GM18861 (cell line): ENCODE results near the gene PRKAB1.

Experiments
- ATAC-seq: cut with Tn5 transposase; IDR thresholded peaks from one replicate; pipeline ENCODE4 v1.9.1; 2021; ENCODE audit not compliant: unreplicated experiment

PRKAB1 gene

DNA sequence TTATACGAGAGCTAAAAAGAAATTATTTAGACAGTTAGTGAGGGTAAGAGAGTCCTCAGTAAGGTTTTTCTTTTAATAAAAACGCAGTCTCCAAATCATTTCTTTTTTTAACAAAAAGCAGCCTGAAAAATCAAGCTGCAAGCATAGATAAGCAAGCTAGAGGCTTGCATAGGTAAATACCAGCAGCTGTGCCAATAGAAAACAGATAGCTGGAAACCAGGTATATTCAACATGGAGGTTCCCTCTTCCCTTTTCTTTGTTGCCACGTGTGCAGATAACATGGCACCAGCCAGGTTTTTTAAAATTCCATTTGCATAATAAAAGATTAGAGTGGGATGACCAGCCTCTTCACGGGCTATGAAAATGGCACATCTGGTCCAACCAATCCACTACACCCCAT is 6.1 kb upstream of the PRKAB1 start:
- no peak for ATAC-seq

DNA sequence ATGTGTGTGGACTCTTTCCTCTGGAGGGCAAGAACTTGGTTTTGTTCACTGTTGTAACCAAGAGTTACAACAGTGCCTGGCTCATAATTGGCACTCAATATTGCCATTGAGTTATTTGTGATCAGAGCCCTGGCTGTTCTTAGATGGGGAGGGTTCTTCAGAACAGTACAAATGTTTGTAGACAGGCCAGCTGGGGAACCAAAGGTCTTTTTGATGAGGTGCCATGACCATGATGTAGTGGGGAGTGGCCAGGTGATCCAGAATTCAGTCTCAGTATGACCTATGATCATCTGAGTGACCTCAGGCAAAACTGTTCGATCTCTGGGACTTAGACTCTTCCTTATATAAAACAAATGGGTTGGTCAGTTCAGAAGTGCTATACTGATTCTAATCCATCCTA is 3.3 kb upstream of the PRKAB1 start:
- no peak for ATAC-seq

DNA sequence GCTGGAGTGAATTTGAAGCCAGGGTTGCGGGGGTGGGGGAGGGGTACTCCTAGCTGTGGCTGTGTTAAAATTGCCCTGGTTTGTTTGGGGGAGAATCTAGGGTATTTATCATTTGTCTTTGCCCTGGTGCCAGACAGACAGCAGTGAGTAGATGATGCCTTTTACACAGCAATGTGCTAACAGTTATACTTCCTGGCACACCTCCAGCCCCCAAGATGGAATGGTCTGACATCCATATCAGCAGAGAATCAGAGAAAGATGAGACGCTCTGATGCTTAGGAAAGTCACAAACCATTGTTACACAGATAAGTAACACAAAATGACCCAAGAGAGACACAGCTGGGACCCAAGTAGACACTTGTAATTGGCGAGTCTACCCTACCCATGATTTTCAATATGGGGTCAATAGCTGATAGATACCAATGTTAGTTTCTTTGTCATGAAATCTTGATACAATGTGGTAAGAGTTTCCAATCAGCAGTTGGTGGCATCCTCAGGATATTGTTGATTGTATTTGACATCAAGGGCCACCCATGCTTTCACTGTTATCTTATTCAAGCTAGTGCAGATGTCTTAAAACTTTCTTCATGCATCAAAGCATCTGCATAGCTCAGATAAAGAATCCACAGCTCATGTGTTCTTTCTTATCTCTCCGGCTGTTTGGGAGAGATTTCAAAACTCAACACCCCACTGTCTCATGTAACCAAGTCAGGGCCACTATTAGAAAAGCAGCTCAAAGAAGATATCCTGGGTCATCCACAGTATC is 2.6 kb upstream of the PRKAB1 start:
- no peak for ATAC-seq

DNA sequence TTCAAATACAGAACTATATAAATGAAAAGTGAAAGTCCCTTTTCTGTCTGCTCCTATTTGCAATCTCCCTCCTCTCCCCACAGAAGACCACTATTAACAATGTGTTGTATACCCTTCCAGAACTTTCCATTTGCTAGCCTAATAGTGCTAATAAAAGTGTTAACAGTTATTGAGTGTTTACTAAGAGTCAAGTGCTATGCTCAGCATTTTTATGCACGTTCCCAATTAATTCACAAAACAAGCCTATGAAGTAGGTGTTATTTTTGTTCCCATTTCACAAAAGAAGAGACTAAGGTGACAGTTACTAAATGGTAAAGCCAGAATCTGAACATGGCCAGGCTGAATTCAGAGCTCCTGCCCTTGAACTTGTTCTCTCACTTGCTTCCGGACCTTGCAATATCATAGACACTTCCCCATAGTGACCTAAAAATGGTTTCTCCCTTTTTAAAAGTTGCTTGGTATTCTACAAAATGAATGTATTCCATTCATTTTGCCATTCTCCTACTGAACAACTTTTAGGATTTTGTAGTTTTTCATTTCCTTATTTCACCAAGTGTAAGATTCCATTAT is 1.6 kb upstream of the PRKAB1 start:
- no peak for ATAC-seq

DNA sequence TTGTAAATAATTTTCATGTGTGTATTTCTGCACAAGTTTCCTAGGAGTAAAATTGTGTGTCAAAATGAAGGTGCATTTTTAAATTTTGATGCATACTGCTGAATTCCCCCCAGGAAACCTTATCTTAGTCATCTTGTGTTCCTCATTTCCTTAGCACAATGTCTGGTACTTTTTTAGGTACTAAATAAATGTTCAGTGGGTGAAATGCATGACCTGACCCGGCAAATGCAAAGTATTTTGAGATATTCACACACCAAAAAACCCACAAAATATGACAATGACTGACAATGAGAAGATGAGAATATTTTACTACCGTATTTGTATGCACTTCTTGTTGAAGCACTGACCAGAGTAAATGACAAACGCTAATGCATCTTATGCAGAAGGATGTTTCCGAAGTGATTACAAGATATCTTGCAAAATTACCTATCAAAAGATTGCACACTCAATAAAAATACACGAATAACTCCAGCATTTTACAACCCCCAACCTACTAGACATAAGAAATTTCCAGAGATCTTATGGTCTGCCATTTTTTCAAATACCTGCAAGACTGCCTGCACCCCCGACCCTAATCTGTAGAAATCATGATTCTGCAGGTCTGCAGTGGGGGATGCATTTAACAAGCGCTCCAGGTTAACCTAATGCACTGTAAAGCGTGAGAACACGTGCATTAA is 895 bp upstream of the PRKAB1 start:
- ATAC-seq, result no peak

DNA sequence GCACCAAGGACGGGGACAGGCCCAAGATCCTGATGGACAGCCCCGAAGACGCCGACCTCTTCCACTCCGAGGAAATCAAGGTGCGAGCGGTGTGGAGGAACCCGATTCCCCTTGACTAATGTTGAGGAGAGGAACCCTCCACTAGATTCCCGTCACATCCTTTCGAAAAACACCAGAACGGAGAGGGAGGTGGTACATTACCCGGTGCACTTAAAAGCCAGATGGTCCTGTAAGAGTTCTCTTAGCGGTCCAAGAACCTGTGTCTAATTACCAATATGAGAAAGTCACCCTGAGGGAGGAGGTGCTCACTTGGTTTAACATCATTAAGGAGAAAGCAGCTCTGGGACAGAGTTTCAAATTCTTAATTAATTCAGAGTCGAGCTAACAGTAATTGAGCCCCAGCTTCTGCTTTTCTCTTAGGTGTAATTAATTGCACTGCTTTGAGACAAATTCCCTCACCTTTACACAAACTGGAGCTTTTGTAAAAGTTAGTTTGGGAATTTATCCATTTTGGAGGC is 450 bp downstream of the PRKAB1 start:
- ATAC-seq, result no peak

DNA sequence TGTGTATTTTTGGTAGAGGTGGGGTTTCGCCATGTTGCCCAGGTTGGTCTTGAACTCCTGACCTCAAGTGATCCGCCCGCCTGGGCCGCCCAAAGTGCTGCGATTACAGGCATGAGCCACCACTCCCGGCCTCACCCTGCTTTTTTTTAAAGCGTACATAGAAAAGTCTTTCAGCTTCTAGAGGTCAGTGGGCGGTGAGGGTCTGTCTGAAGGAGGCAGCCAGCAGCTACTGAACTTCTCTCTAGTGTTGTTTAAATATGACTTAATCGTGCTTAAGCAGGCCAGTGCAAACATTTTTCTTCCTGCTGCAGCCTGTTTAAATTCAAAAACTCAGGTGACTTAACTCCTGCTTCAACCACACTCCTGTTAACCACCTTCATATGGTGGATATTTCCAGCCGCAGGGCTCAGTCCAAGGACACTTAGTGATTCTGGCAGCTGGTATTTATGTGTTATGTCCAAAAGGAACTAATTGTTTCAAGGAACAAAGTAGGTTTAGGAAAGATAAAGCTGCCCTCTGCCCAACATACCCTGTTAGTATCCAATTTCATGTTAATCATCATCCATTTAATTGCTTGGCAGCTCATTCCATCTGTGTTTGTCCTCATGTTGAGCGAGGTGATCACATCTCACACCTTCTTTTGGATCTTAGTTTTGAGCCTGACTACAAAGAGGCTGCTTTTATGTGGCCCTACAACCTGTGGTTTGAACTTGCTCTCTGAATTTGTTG is 2.0 kb downstream of the PRKAB1 start:
- no peak for ATAC-seq

DNA sequence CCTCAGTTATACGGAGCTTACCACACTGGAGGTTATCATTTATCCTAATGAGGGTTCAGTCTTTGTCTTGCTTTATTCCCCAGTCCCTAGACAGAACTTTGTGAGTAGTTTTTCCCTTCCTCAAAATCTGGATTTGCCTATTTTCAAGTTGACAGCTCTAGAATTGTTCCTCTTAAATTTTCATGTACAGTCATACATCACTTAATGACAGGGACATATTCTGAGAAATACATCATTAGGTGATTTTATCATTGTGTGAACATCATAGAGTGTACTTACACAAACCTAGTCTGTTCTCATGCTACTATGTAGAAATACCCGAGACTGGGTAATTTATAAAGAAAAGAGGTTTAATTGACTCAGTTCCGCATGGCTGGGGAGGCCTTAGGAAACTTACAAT is 3.1 kb downstream of the PRKAB1 start:
- no peak for ATAC-seq

DNA sequence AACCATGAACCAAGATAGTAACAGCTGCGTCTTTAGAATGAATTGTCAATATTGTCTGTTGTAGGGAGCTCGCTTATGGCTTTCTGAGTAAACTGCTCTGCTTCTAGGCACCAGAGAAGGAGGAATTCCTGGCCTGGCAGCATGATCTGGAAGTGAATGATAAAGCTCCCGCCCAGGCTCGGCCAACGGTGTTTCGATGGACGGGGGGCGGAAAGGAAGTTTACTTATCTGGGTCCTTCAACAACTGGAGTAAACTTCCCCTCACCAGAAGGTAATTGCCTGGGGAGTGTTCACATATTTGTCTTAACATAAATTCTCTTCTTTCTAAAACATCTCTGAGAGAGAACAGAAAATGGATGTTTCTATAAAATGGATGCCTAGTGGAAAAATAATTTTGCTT is 4.3 kb downstream of the PRKAB1 start:
- ATAC-seq, result no peak

DNA sequence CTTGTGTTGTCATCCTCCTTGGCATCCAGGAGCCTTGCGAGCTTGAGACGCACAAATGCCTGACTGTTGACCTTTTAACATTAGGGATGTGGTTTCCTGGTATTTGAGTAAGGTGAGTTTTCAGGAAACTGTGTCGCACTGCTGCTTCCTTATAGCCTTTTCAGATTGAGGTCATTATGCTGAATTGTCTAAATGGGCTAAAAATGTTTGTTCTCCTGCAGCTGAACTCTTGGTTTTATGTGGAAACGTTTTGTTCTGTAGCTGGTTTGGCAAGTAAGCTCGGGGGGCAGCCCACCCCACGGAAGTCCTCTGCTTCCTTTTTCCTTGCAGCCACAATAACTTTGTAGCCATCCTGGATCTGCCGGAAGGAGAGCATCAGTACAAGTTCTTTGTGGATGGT is 5.7 kb downstream of the PRKAB1 start:
- no peak for ATAC-seq

DNA sequence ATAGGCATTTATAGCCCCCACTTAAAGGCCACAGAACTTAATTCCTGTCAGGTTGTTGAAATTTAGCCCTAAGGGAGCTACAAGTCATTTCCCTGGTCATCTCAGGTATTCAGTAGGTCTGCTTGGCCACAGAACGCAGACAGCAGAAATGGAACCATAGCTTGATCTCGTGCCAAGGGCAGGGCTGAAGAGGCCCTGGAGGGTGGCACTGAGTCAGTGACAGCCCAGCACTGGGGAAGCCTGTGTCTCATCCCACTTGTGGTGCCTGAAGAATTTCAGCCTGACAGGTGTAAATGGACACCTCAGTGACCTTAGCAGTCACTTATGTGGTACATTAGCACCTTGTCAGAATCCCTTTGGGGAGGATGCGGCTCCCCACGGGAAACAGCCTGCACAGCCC is 6.6 kb downstream of the PRKAB1 start:
- ATAC-seq, result no peak

DNA sequence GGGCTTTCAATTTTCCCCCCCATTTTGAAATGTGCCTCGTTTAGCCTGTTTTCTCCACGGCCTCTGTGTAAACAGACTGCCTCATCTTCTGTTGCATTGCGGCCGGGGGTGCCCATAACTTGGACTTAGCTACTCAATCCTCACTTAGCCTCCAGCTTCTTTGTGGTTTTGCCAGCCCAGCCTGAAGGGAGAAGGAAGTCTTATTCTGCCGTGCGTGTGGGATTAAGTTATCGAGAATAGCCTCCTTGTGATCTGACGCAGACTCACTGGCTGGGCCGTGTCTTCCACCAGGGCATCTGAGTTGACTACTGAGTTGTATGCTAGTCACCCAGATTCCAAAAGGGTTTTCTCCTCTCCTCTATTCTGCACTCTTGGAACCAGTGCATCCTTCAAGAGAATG is 8.1 kb downstream of the PRKAB1 start:
- ATAC-seq, result no peak

DNA sequence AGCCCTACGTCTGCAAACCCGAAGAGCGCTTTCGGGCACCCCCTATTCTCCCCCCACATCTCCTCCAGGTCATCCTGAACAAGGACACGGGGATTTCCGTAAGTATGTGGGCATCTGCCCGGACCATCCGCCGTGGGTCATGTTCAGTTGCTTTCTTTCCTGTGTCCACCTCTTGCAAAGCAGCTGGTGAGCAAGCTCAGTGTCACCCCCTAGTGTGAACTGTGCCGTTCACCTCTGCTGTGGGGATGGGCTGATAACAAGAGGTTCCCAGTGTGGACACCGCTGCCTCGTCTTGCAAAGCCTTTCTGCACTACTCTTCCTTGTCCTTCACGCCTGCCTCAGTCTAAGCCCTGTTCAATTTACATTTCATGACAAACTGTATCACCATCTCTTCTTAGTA is 8.6 kb downstream of the PRKAB1 start:
- no peak for ATAC-seq

DNA sequence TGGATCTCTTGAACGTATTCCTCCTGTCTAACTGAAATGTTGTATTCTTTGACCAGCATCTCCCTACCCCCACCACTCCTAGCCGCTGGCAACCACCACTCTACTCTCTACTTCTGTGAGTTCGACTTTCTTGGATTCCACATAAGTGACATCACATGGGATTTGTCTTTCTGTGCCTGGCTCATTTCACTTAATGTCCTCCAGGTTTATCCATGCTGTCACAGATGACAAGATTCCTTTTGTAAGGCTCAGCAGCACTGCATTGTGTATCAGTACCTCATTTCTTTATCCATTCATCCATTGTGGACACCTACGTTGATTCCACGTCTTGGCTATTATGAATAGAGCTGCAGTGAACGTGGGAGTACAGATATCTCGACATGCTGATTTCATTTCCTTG is 10.5 kb downstream of the PRKAB1 start:
- no peak for ATAC-seq

DNA sequence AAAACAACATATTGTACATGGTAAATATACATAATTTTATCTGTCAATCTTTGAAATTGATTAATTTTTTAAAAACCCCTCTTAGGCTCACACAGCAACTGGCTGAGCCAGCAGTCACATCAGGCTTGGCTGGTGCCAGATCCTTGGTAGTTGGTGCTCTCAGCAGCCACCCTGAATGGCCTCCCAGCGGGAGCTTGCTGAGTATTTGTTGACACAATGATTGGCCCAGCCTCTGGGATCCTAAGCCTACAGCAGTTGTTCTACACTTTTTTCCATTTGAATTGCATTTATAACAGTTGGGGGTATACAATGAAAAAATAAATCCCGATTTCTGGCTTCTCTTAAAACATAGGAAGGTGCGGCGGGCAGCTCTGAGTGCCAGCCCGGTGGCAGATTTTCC is 11.1 kb downstream of the PRKAB1 start:
- ATAC-seq, result no peak

DNA sequence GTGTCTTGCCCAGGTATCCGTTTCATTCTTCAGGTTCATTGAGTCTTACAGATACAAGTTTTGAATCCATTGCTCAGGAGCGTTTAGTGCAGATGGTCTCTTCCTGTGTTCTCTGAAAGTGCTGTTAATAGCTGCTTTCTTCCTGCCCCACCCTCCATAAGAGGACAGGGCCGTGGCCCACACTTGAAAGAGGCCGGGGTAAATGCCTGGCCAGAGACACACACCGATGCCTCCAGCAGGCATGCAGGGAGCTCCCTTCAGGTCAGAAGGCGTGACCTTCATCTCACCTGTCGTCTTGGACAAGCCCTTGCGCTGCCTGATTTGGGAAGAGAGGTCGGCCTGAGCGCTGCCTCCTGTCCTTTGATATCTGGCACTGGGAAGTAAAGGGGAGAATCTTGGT is 11.6 kb downstream of the PRKAB1 start:
- ATAC-seq, result no peak

DNA sequence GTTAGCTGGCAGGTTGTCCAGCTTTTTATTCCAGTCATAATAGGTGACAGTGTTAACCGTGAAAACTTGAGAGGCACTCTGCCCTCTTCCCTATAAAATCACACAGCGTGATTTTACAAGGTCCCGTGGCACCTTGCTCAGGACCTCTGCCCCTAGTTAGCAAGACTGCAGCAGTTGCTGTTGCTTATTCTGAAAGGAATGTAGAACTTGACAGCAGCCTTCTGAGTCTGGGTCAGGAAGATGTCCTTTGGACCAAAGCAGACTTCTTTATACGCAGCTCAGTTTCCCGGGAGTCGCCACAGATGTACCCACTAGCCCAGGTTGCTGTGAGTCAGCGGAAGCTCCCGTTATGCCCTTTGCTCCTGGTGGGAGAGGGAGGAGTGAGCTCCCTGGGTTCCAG is 13.2 kb downstream of the PRKAB1 start:
- no peak for ATAC-seq

DNA sequence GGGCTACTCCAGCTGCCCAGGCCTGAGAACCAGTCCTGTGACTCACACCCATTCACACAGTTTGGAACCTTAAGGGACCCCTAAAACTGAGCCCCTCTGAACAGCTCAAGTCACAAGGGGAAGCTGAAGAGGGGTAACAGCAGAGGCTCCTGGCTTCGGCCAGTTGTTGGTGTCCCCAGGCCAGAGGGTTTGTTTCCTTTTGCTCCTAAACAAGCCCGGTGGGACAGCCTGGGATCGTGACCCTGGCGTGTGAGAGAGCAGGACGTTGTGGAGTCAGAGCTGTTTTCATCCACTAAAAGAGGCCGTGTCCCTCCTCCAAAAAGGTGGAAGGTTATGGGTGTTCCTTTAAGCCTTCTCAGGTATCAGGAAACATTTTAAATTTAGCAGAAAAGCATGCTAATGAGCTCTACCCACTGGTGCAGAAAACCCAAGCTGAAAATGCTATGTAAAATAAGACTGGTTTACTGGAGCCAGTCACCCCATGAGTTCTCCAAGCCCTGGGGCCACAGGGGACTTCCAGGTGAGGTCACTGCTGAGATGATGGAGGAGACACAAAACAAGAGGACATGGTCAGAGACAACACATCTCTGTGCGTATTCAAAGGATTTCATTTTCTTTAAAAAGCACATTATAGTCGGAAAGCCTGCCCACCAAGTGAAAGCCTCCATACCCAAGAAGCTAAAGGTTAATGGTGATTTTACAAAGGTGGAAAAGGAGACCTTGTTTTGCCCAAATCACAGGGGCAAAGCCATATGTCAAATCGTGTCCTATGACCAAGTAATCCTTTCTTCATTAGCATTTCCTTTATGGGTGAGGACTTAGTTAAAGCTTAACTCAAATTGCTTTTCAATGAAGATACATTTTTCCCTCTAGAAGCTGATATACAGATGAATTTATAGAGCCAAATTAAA is 14.1 kb downstream of the PRKAB1 start:
- peak; percentile 56 for ATAC-seq

DNA sequence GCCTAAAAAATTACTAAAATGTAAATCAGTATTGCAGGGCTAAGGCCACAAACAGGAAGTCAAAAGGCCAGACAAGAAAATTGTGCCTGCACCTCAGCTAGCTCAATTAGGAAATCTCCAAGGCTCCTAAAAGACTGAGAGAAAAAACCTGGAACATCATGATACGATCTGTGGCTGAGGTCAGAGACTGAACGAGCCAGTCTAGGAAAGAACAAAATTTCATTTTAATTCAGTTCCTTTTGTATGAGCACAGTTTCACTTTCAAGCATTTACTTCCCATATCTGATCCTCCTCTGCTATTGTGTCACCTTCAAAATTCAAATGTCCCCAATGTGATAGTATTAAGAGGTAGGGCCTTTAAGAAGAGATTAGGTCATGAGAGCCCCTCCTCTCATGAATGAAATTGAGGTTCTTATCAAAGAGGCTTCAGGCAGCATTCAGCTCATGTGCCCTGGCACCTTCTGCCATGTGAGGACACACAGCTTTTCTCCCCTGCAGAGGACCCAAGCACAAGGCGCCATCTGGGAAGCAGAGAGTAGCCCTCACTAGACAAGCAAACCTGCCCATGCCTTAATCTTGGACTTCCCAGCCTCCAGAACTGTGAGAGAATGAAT is 14.8 kb downstream of the PRKAB1 start:
- peak; percentile 33 for ATAC-seq

DNA sequence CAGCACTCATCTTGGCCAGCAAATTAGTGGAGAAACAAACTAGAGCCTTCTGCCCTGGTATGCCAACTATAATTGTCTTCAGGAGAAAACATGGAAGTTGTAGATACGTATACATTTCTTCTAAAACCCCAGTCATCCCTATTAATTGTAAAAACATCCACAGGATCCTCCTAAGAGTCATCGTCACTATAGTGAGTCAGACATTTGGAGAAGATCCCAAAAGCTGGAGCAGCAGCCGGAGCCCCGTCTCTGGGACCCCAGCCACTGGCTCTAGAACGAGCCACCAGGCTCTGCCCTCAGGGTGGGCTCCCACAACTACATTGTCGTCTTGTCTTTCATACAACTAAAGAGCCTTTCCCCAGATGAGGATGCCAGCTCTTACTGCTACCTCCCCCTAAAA is 15.5 kb downstream of the PRKAB1 start:
- no peak for ATAC-seq
